K562 (cell line): ENCODE measurements around the gene SPON1. TPM values are rescaled to one million over a fixed set of nuclear protein-coding genes. Genes with fewer than 3 reads are reported as not detected.

ENCODE experiments used
- ATAC-seq: fragments of 200-7000 bp; cut with Tn5 transposase; 3 replicates; pipeline ENCODE4 v1.9.1; 2020; ENCODE audit warnings: moderate library complexity
- BruUV-seq: library from RNA; stranded (reverse); fragments of 400-500 nt; replicated peaks from 2 replicates; lab custom pipeline; 2021; lab: Mats Ljungman, UMichigan
- CTCF ChIA-PET: fragments of 300-600 bp; formaldehyde crosslinking; extraction: SDS; loops from one replicate; lab custom pipeline; 2021; ENCODE audit warnings: low intra/inter-chr PET ratio; lab: Yijun Ruan, JAX
- POLR2A ChIA-PET: fragments of 300-600, 350-650 bp; sonication (Branson Sonifier 250); formaldehyde crosslinking; extraction: SDS; loops from one replicate; lab custom pipeline; 2021; ENCODE audit warnings: antibody characterized with exemption, inconsistent platforms; lab: Yijun Ruan, JAX
- DNase-seq, 4 experiments: peaks; one replicate each; pipeline versions ENCODE4 v3.0.0 to v3.0.0-alpha.2; 2011 to 2018; ENCODE audit warnings: low spot score in 3 of 4, mixed read lengths in 3 of 4; ENCODE audit errors: extremely low read depth in 1 of 4
- FAIRE-seq: peaks from 2 replicates; lab custom pipeline; 2011; peaks lifted over from hg19 to GRCh38; lab: Jason Lieb, UNC
- H2AFZ ChIP-seq: 2 replicates; pipeline ENCODE4 v1.6.0; 2011; ENCODE audit warnings: low read depth, low read length, control low read depth, inconsistent platforms
- H3K27ac ChIP-seq: fragments of 200-600 bp; 3 replicates; pipeline ENCODE4 v1.8.0; 2011; ENCODE audit warnings: low read depth, mild to moderate bottlenecking, control low read depth, inconsistent platforms, low read length, moderate library complexity, mixed read lengths; ENCODE audit errors: extremely low read depth
- H3K27me3 ChIP-seq, 2 experiments: fragments of 300-600 bp in 1 of 2; 2 replicates in 1 of 2; 3 replicates in 1 of 2; pipeline versions ENCODE4 v1.6.0 to v1.8.0; 2011; ENCODE audit warnings: inconsistent platforms in 2 of 2, low read length in 2 of 2, mild to moderate bottlenecking in 1 of 2, mixed read lengths in 1 of 2, moderate library complexity in 1 of 2; ENCODE audit not compliant: control insufficient read depth in 2 of 2, insufficient read depth in 2 of 2
- H3K36me3 ChIP-seq: fragments of 300-600 bp; 3 replicates; pipeline ENCODE4 v1.8.0; 2011; ENCODE audit warnings: mild to moderate bottlenecking, low read length, inconsistent platforms; ENCODE audit not compliant: control insufficient read depth, insufficient read depth
- H3K4me1 ChIP-seq, 2 experiments: fragments of 200-600 bp in 1 of 2; replicated peaks in 1 of 2; 2 replicates in 1 of 2; 3 replicates in 1 of 2; pipeline versions ENCODE4 v1.5.1 to v1.8.0; 2011; ENCODE audit warnings: inconsistent platforms in 2 of 2, low read length in 2 of 2, mild to moderate bottlenecking in 1 of 2, mixed read lengths in 1 of 2, moderate library complexity in 1 of 2; ENCODE audit not compliant: control insufficient read depth in 2 of 2, insufficient read depth in 2 of 2
- H3K4me2 ChIP-seq: 2 replicates; pipeline ENCODE4 v1.6.1; 2011; ENCODE audit warnings: low read length, control low read depth, inconsistent platforms, mixed read lengths; ENCODE audit not compliant: insufficient read depth
- H3K4me3 ChIP-seq: fragments of 200-600 bp; sonication (generic), shearing (Covaris generic); 2 replicates; pipeline ENCODE4 v1.5.1; 2016; ENCODE audit warnings: control low read depth, inconsistent platforms
- H3K79me2 ChIP-seq: fragments of 200-600 bp; 3 replicates; pipeline ENCODE4 v1.8.0; 2011; ENCODE audit warnings: low read length, inconsistent platforms; ENCODE audit not compliant: control insufficient read depth, insufficient read depth
- H3K9ac ChIP-seq, 2 experiments: 2 replicates each; pipeline versions ENCODE4 v1.6.0 to v1.6.1; 2011; ENCODE audit warnings: low read depth in 2 of 2, low read length in 2 of 2, control low read depth in 1 of 2, inconsistent platforms in 1 of 2, mild to moderate bottlenecking in 1 of 2, mixed read lengths in 1 of 2; ENCODE audit not compliant: insufficient read depth in 1 of 2
- H3K9me1 ChIP-seq: one replicate; pipeline ENCODE4 v1.6.0; 2011; ENCODE audit warnings: inconsistent platforms, mild to moderate bottlenecking, low read length, moderate library complexity; ENCODE audit not compliant: control insufficient read depth, insufficient read depth
- H3K9me3 ChIP-seq: replicated peaks from 2 replicates; pipeline ENCODE4 v1.5.1; 2011; ENCODE audit warnings: low read depth, low read length, inconsistent platforms; ENCODE audit not compliant: control insufficient read depth, insufficient read depth
- H4K20me1 ChIP-seq: replicated peaks from 2 replicates; pipeline ENCODE4 v1.6.1; 2011; ENCODE audit warnings: low read length, inconsistent platforms, mixed read lengths; ENCODE audit not compliant: control insufficient read depth, insufficient read depth
- AFF4 ChIP-seq: sonication (generic); formaldehyde crosslinking; IDR thresholded peaks from 2 replicates; pipeline ENCODE4 v1.8.0; 2023; ENCODE audit warnings: mild to moderate bottlenecking, missing genetic modification reagents
- ARID2 ChIP-seq: fragments of 450-650 bp; IDR thresholded peaks from 2 replicates; pipeline ENCODE4 v1.6.1; 2017; ENCODE audit warnings: antibody characterized with exemption, mild to moderate bottlenecking
- C11orf30 ChIP-seq: fragments of 450-650 bp; IDR thresholded peaks from 2 replicates; pipeline ENCODE4 v1.6.1; 2016; ENCODE audit warnings: low read depth, mild to moderate bottlenecking
- CC2D1A ChIP-seq: fragments of 450-650 bp; IDR thresholded peaks from 2 replicates; pipeline ENCODE4 v1.6.1; 2017; ENCODE audit warnings: mild to moderate bottlenecking
- CREB1 ChIP-seq, 2 experiments: sonication (generic) in 1 of 2; formaldehyde crosslinking in 1 of 2; IDR thresholded peaks; 2 replicates each; pipeline versions ENCODE4 v1.6.1 to v1.8.0; 2012 to 2022; ENCODE audit warnings: inconsistent platforms in 1 of 2, mild to moderate bottlenecking in 1 of 2, missing genetic modification reagents in 1 of 2, moderate library complexity in 1 of 2
- FOXK1 ChIP-seq: sonication (generic); formaldehyde crosslinking; IDR thresholded peaks from 2 replicates; pipeline ENCODE4 v1.8.0; 2022; ENCODE audit warnings: missing genetic modification reagents, mild to moderate bottlenecking, borderline replicate concordance
- HNRNPLL ChIP-seq: fragments of 200-400 bp; formaldehyde crosslinking; IDR thresholded peaks from 2 replicates; pipeline ENCODE4 v1.6.1; 2017; ENCODE audit warnings: low read length, low read depth, mild to moderate bottlenecking; ENCODE audit not compliant: poor library complexity, severe bottlenecking
- MECOM ChIP-seq: fragments of 250-450 bp; sonication (Bioruptor Pico); IDR thresholded peaks from 2 replicates; pipeline ENCODE4 v1.8.0; 2022; ENCODE audit warnings: inconsistent platforms
- MTA1 ChIP-seq: fragments of 450-650 bp; IDR thresholded peaks from 2 replicates; pipeline ENCODE4 v1.6.1; 2017; ENCODE audit warnings: borderline replicate concordance
- NR1H2 ChIP-seq: sonication (generic); formaldehyde crosslinking; IDR thresholded peaks from 2 replicates; pipeline ENCODE4 v1.4.0; 2020; ENCODE audit warnings: mild to moderate bottlenecking, missing genetic modification reagents
- RB1 ChIP-seq: fragments of 450-650 bp; IDR thresholded peaks from 2 replicates; pipeline ENCODE4 v1.6.1; 2017; ENCODE audit warnings: low read depth, mild to moderate bottlenecking
- RBM15 ChIP-seq: fragments of 200-400 bp; formaldehyde crosslinking; IDR thresholded peaks from 2 replicates; pipeline ENCODE4 v1.6.1; 2018; ENCODE audit warnings: mild to moderate bottlenecking, low read length, moderate library complexity; ENCODE audit not compliant: insufficient read depth
- RUNX1 ChIP-seq: sonication (generic); IDR thresholded peaks from 2 replicates; pipeline ENCODE4 v1.6.1; 2016; ENCODE audit warnings: antibody characterized with exemption, low read depth
- TAL1 ChIP-seq: fragments of 450-650 bp; IDR thresholded peaks from 2 replicates; pipeline ENCODE4 v1.6.1; 2016; ENCODE audit warnings: mild to moderate bottlenecking
- TGIF2 ChIP-seq: sonication (generic); formaldehyde crosslinking; IDR thresholded peaks from 2 replicates; pipeline ENCODE4 v1.8.1; 2022; ENCODE audit warnings: mild to moderate bottlenecking, missing genetic modification reagents, moderate library complexity
- ZNF121 ChIP-seq: sonication (generic); formaldehyde crosslinking; conservative IDR thresholded peaks from 2 replicates; pipeline ENCODE4 v1.8.0; 2022; ENCODE audit warnings: missing genetic modification reagents
- ZNF398 ChIP-seq: fragments of 250-450 bp; sonication (Bioruptor Pico); IDR thresholded peaks from 2 replicates; pipeline ENCODE4 v1.8.0; 2021; ENCODE audit warnings: moderate library complexity, mild to moderate bottlenecking, inconsistent platforms
- WGBS: fragments of 100-300 bp; shearing (Covaris generic); methylation state at CpG from one replicate; pipeline ENCODE4 v1.1.6; 2016; ENCODE audit warnings: low coverage, mixed read lengths; ENCODE audit not compliant: insufficient coverage; ENCODE audit errors: missing lambda C conversion rate; 5-methylcytosine and 5-hydroxymethylcytosine counted together
- in situ Hi-C: fragments of 300-500 bp; cut with MboI; formaldehyde crosslinking; loops from 4 replicates; pipeline ENCODE4 v1.15.0; 2018; ENCODE audit warnings: inconsistent platforms, mixed read lengths
- intact Hi-C: fragments of 100-400 bp; cut with micrococcal nuclease; formaldehyde crosslinking; loops from 2 replicates; pipeline ENCODE4 v1.14.2; 2022
- polyA plus RNA-seq, 8 experiments: library from polyadenylated mRNA; depleted of rRNA in 4 of 8; stranded (reverse) in 5 of 8; unstranded in 3 of 8; fragments of >200 nt; fragmentation: Nextera tagmentation in 2 of 8; fragmentation: Illumina TruSeq in 1 of 8; extraction: Ambion mirVana in 2 of 8; extraction: Trizol in 1 of 8; gene quantifications; 2 replicates each; pipeline versions ENCODE4 v1.2.1 to v1.2.3, GENCODE V29; 2011 to 2014; ENCODE audit warnings: inconsistent platforms in 1 of 8, missing spikeins in 1 of 8
- total RNA-seq, 7 experiments: library from RNA; depleted of rRNA in 6 of 7; stranded (reverse); fragments of >200 nt in 6 of 7; fragmentation: Illumina TruSeq in 2 of 7; extraction: Trizol in 2 of 7; gene quantifications; 2 replicates each; pipeline versions ENCODE4 v1.2.1 to v1.2.3, GENCODE V29; 2011 to 2021; ENCODE audit warnings: low replicate concordance in 1 of 7

The SPON1 gene
- total and polyA plus RNA-seq, 9 of the 15 experiments (the other 6 are each of a cell fraction or from before 2014, with no cell fraction given) = 0.04 to 0.06 TPM; not detected in 7

GRCh38 chr11:14262271-14262846 is 299.8 kb downstream of the SPON1 start:
- intact Hi-C loops = no loop called here
- H3K27ac ChIP-seq = no peak overlapping the region
- TF ChIP-seq CREB1 (IDR thresholded peaks at IDR 0.05) = no peak
- no peak for TF ChIP-seq CREB1 (CRISPR knock-in tag; IDR thresholded peaks at IDR 0.05)
- TF ChIP-seq RUNX1 = no peak
- no peak for TF ChIP-seq NR1H2
- no peak for TF ChIP-seq RB1
- TF ChIP-seq ZNF121 = no peak
- no peak for TF ChIP-seq MTA1
- TF ChIP-seq HNRNPLL = no peak
- TF ChIP-seq TGIF2 (CRISPR knock-in tag) = no peak
- no peak for TF ChIP-seq TAL1
- no peak for TF ChIP-seq CC2D1A
- TF ChIP-seq ZNF398 = no peak
- TF ChIP-seq FOXK1 (CRISPR knock-in tag) = no peak
- TF ChIP-seq RBM15 = no peak
- no peak for TF ChIP-seq ARID2
- TF ChIP-seq AFF4 (CRISPR knock-in tag) = no peak
- TF ChIP-seq C11orf30 = no peak
- no peak for TF ChIP-seq MECOM (CRISPR knock-in tag)

More at GRCh38 chr11:14262271-14262846, 299.8 kb downstream of the SPON1 start:
- DNase-seq (no peak), ATAC-seq (no peak), FAIRE-seq (no peak)
- H3K27me3 ChIP-seq = peaks cover 16 to 45% of the 10 kb centered on the region in 2 experiments
- H3K9ac ChIP-seq = no peak overlapping the region
- H3K4me2 ChIP-seq = no peak overlapping the region
- no TSS peak for BruUV-seq
- 22% methylated on average over 8 of the region's 8 CpGs for WGBS
- no peaks in the 10 kb centered on the region for H3K36me3 ChIP-seq
- POLR2A ChIA-PET = interaction anchor here (0.7 kb wide), 1 partner anchor 12 kb away, joined by 3 read pairs; no protein-coding TSS in a partner anchor
- peaks cover 0 to 7% of the 10 kb centered on the region in 2 experiments; a peak in 2 of 5 replicates for H3K4me1 ChIP-seq
- H2AFZ ChIP-seq = no peak overlapping the region
- H3K79me2 ChIP-seq = no peaks in the 10 kb centered on the region
- H4K20me1 ChIP-seq = no peaks in the 10 kb centered on the region; the same call in 1 of the 2 replicates
- no peaks in the 10 kb centered on the region for H3K9me3 ChIP-seq
- CTCF ChIA-PET = no interaction called here
- no peak overlapping the region for H3K4me3 ChIP-seq
- H3K9me1 ChIP-seq = no peaks in the 10 kb centered on the region
- in situ Hi-C loops = no loop called here
